ENCODE measurements around the gene PTPRQ. TPM values are rescaled to one million over a fixed set of nuclear protein-coding genes. Genes with fewer than 3 reads are reported as not detected.

Gene PTPRQ
- total RNA-seq, 4 donors from 2014 or later: 0.47 to 6.0 (median 3.4) TPM

- no peaks in the 10 kb centered on the region for H3K9me3 ChIP-seq
- peaks cover 34% of the 10 kb centered on the region for H3K27me3 ChIP-seq
- peaks cover 0 to 4% (median 0%) of the 10 kb centered on the region in 3 donors for H3K4me1 ChIP-seq
- ATAC-seq: no peak
- TF ChIP-seq POLR2AphosphoS5 (IDR thresholded peaks at IDR 0.05) (no peak), EP300 (IDR thresholded peaks at IDR 0.05) (no peak), CTCF (IDR thresholded peaks at IDR 0.05) (no peak), POLR2A (IDR thresholded peaks at IDR 0.05) (no peak)
- no peaks in the 10 kb centered on the region for H3K36me3 ChIP-seq
- no peak overlapping the region for H3K27ac ChIP-seq
- H3K4me3 ChIP-seq: no peak overlapping the region
Observed at GRCh38 chr12:80712866-80713265, 268.8 kb downstream of the PTPRQ start.

DNA sequence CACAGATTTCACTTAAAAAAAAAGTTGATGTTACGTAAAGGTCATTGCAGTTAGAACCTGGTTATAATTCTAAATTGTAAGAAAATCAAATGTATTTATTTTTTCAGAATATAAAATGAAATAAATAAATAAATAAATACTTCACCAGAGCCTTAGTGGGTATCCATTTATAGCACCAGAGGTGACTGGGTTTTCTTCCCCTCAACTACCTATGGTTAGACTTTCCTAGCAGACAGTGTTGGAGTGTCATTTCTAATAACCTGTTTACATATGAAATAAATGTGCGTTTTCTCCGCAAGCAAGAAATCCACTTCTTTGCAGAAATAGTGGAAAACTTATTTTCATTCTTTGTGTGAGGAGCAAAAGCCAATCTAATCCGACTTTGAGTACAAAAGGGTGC, 269.4 kb downstream of the PTPRQ start:
- no peaks in the 10 kb centered on the region for H3K9me3 ChIP-seq
- no peak for ATAC-seq
- H3K4me3 ChIP-seq: no peak overlapping the region
- WGBS, 2 donors (ENCODE audit: low coverage in 1 of 2): 85 to 98% methylated on average over 4 of the region's 4 CpGs
- no peak overlapping the region for H3K27ac ChIP-seq
- H3K36me3 ChIP-seq: no peaks in the 10 kb centered on the region
- no peak for TF ChIP-seq POLR2AphosphoS5 (IDR thresholded peaks at IDR 0.05)
- no peak for TF ChIP-seq CTCF (IDR thresholded peaks at IDR 0.05)
- no peak for TF ChIP-seq EP300 (IDR thresholded peaks at IDR 0.05)
- TF ChIP-seq POLR2A (IDR thresholded peaks at IDR 0.05): no peak
- H3K27me3 ChIP-seq: peaks cover 29% of the 10 kb centered on the region
- peaks cover 0 to 1% (median 0%) of the 10 kb centered on the region in 3 donors for H3K4me1 ChIP-seq

DNA sequence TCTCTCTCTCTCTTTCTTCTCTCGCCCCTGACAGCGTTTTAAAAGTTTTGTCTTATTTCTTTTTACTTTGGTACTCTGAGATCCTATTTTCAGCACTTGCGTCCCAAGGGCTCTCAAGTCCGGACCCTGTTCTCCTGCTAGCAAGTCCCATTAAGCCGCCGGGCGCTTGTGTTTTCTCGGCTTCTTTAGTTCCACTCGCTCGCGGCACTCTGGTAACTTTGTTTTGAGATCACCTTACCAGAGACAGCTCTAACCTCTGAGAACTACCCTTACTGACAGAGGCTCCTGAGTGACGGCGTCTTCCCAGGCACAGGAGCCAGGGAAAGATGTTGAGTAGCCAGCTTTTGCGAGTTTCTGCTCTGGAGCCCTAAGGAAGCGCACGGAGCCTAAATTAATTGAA, 270.0 kb downstream of the PTPRQ start:
- H3K4me1 ChIP-seq: no peaks in the 10 kb centered on the region
- no peak overlapping the region for H3K4me3 ChIP-seq
- 42 to 75% methylated on average over 12 to 13 of the region's 16 CpGs for WGBS, 2 donors (ENCODE audit: low coverage in 1 of 2)
- H3K27ac ChIP-seq: no peak overlapping the region
- no peaks in the 10 kb centered on the region for H3K36me3 ChIP-seq
- peaks cover 22% of the 10 kb centered on the region for H3K27me3 ChIP-seq
- TF ChIP-seq CTCF (IDR thresholded peaks at IDR 0.05) (no peak), POLR2A (IDR thresholded peaks at IDR 0.05) (no peak), POLR2AphosphoS5 (IDR thresholded peaks at IDR 0.05) (no peak), EP300 (IDR thresholded peaks at IDR 0.05) (no peak)
- H3K9me3 ChIP-seq: no peaks in the 10 kb centered on the region
- ATAC-seq: no peak

- H3K9me3 ChIP-seq: no peaks in the 10 kb centered on the region
- no peaks in the 10 kb centered on the region for H3K4me1 ChIP-seq
- WGBS, 2 donors (ENCODE audit: low coverage in 1 of 2): 73% methylated on average over 3 of the region's 3 CpGs; no CpG with 5 or more reads in 1 of the 2 donors
- no peak overlapping the region for H3K4me3 ChIP-seq
- ATAC-seq: no peak
- peaks cover 20% of the 10 kb centered on the region for H3K27me3 ChIP-seq
- no peak overlapping the region for H3K27ac ChIP-seq
- no peak for TF ChIP-seq EP300 (IDR thresholded peaks at IDR 0.05)
- no peak for TF ChIP-seq CTCF (IDR thresholded peaks at IDR 0.05)
- TF ChIP-seq POLR2AphosphoS5 (IDR thresholded peaks at IDR 0.05): no peak
- no peak for TF ChIP-seq POLR2A (IDR thresholded peaks at IDR 0.05)
- no peaks in the 10 kb centered on the region for H3K36me3 ChIP-seq
Observed at GRCh38 chr12:80714846-80715245, 270.8 kb downstream of the PTPRQ start.

GRCh38 chr12:80715713-80716249, 271.7 kb downstream of the PTPRQ start:
- WGBS, 2 donors (ENCODE audit: low coverage in 1 of 2): 34 to 40% methylated on average over 3 to 7 of the region's 10 CpGs
- H3K27me3 ChIP-seq: peaks cover 17% of the 10 kb centered on the region

More at GRCh38 chr12:80715713-80716249, 271.7 kb downstream of the PTPRQ start:
- Histone ChIP-seq H3K36me3 (no peaks in the 10 kb centered on the region), H3K9me3 (no peaks in the 10 kb centered on the region), H3K4me1 (no peaks in the 10 kb centered on the region), H3K4me3 (no peak overlapping the region), H3K27ac (no peak overlapping the region)
- ATAC-seq: no peak
- TF ChIP-seq POLR2A (IDR thresholded peaks at IDR 0.05): no peak

Measured in gastroesophageal sphincter (tissue), 4 donors.